Heart right ventricle (tissue), 16 donors: Measurements from ENCODE around the gene CRB2. TPM values are rescaled to one million over a fixed set of nuclear protein-coding genes. Genes with fewer than 3 reads are reported as not detected.

Experiments used
- ATAC-seq, 8 donors: fragments of 200-7000 bp; cut with Tn5 transposase; one replicate each; pipeline ENCODE4 v1.9.1; 2020; ENCODE audit warnings: mild to moderate bottlenecking in 8 of 8, moderate library complexity in 8 of 8, moderate number of reproducible peaks in 1 of 8
- DNase-seq, 2 donors: peaks; one replicate each; pipeline ENCODE4 v3.0.0-alpha.2; 2020
- H3K27ac ChIP-seq, 10 donors: fragments of 200-600 bp; sonication (generic) in 2 of 10; one replicate each; pipeline versions ENCODE4 v1.5.0 to v1.8.0; 2020 to 2022; ENCODE audit warnings: mild to moderate bottlenecking in 3 of 10
- H3K27me3 ChIP-seq, 7 donors: fragments of 200-600 bp; one replicate each; pipeline ENCODE4 v1.8.0; 2021 to 2022; ENCODE audit warnings: mild to moderate bottlenecking in 2 of 7
- H3K36me3 ChIP-seq, 9 donors: fragments of 200-600 bp; sonication (generic) in 1 of 9; one replicate each; pipeline versions ENCODE4 v1.5.0 to v1.8.0; 2020 to 2022; ENCODE audit warnings: mild to moderate bottlenecking in 2 of 9
- H3K4me1 ChIP-seq, 9 donors: fragments of 200-600 bp; sonication (generic) in 1 of 9; one replicate each; pipeline versions ENCODE4 v1.5.0 to v1.8.0; 2020 to 2022; ENCODE audit warnings: mild to moderate bottlenecking in 4 of 9
- H3K4me3 ChIP-seq, 10 donors: fragments of 200-600 bp; sonication (generic) in 2 of 10; one replicate each; pipeline versions ENCODE4 v1.5.0 to v1.8.0; 2020 to 2022; ENCODE audit warnings: mild to moderate bottlenecking in 7 of 10, moderate library complexity in 2 of 10
- H3K9me3 ChIP-seq, 11 donors: fragments of 200-600 bp in 10 of 11; sonication (generic) in 2 of 11; one replicate each; pipeline versions ENCODE4 v1.5.0 to v1.8.0; 2013 to 2022; ENCODE audit warnings: mild to moderate bottlenecking in 2 of 11, control low read depth in 1 of 11, moderate library complexity in 1 of 11
- WGBS, 2 donors: extraction: QIAGEN DNeasy Blood & Tissue Kit; methylation state at CpG; one replicate each; pipeline ENCODE4 v1.1.7; 2013; ENCODE audit warnings: inconsistent platforms in 1 of 2; 5-methylcytosine and 5-hydroxymethylcytosine counted together
- intact Hi-C, 10 donors: fragments of 100-400 bp; cut with DNase I; formaldehyde crosslinking; loops; one replicate each; pipeline versions ENCODE4 v1.11.1 to v1.14.2; 2022
- polyA plus RNA-seq, 2 donors: library from polyadenylated mRNA; stranded (reverse); fragments of 200-250 nt; gene quantifications; one replicate each; pipeline ENCODE4 v1.2.3, GENCODE V29; 2013
- total RNA-seq, 10 donors: library from RNA; stranded (reverse); fragmentation: NEBNext Ultra II Directional in 3 of 10; extraction: Animal tissue kit (Norgen Biotek cat#: 25700) in 3 of 10; gene quantifications; one replicate each; pipeline versions ENCODE4 v1.2.1 to v1.2.4, GENCODE V29; 2021 to 2023
- TF ChIP-seq, protein P1 (sequence below), 9 donors: fragments of 200-600 bp; sonication (generic) in 2 of 9; IDR thresholded peaks; one replicate each; pipeline versions ENCODE4 v1.5.0 to v1.8.0; 2021 to 2022; ENCODE audit warnings: antibody characterized with exemption in 9 of 9, mild to moderate bottlenecking in 5 of 9, moderate library complexity in 1 of 9
- donor health status: Arrhythmogenic right ventricular cardiomyopathy.
- donor health status: ischemic (EF 13 %, LVEDD 7.1; RV severe dilation, severe dysfunction).
- donor health status: healthy with polysubstance abuse.
- donor health status: DM: no; HTN: yes; CAD: no.
- donor health status: DM: no; HTN: no; CAD: no.
- donor health status: ischemic (EF 25% LVEDD 6.9; RV normal size, moderate dysfunction).
- donor health status: ischemic (EF 25% LVEDD 5.7; RV mildly dilated, moderate dysfunction).
- donor health status: healthy.
- donor health status: DM: yes; HTN: yes; CAD: no.
- donor health status: Ischemic cardiomyopathy.
- donor health status: ischemic (EF 35%, LVEDD 5.7; RV mildly dilated, moderate dysfunction).
- donor health status: nonischemic (EF 11% LVEDD 7.7; RV severe dilation, severe dysfunction).
- donor health status: DM: yes; HTN: yes; CAD: no.
- donor health status: PGD.
- donor health status: ischemic (EF 29% LVEDD 5.4; RV normal size, mild dysfunction).
- donor health status: nonischemic (EF 23%, LVEDD 6.1; RV moderate dilation, normal function).

CRB2 gene
- total and polyA plus RNA-seq, 12 donors = 0.01 to 0.24 (median 0.09) TPM; not detected in 9

DNA sequence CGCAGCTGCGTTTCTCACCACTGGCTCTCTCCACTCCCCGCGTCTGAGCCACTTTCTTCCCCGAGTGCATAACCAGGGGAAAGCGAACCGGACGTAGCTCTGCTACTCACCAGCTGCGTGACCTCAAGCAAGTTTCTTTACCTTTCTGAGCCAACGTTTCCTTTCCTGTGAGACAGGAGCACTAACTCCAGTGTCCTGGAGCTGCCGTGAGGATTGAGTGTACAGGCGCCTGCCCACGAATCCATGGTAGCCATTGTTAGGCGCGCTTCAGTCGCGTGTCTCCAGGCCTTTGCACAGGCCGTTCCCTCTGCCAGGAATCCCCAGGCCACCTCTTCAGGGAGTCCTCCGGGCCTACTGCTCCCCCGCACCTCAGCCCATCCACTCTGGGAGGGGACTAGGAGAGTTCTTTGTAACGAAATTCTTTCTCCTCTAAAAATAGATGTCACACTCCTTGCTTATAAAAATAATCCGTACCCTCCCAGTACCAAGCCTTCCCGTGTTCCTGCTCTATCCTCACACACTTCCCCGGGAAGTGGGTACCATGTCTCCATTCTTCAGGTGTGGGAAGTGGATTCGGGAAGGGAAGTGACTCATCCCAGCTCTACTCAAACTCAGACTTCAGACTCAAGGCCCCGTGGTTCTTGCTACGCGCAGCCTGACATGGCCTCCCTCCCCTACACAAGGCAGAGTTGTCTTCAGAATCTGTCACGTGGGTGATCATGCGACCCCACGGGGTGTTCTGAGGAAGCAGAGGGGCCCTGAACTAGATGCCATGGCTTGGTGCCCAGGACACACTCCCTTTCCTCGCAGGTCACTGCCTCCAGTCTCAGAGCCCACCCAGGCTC lies 16.1 kb upstream of the CRB2 start:
- TF ChIP-seq, protein P1, sequence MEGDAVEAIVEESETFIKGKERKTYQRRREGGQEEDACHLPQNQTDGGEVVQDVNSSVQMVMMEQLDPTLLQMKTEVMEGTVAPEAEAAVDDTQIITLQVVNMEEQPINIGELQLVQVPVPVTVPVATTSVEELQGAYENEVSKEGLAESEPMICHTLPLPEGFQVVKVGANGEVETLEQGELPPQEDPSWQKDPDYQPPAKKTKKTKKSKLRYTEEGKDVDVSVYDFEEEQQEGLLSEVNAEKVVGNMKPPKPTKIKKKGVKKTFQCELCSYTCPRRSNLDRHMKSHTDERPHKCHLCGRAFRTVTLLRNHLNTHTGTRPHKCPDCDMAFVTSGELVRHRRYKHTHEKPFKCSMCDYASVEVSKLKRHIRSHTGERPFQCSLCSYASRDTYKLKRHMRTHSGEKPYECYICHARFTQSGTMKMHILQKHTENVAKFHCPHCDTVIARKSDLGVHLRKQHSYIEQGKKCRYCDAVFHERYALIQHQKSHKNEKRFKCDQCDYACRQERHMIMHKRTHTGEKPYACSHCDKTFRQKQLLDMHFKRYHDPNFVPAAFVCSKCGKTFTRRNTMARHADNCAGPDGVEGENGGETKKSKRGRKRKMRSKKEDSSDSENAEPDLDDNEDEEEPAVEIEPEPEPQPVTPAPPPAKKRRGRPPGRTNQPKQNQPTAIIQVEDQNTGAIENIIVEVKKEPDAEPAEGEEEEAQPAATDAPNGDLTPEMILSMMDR (IDR thresholded peaks at IDR 0.05) = no peak
- no peaks in the 10 kb centered on the region for H3K27me3 ChIP-seq
- H3K9me3 ChIP-seq = no peaks in the 10 kb centered on the region
- peak overlapping the region in 9 of 10 donors; percentile 25 to 53 (median 44) for H3K4me3 ChIP-seq
- no peaks in the 10 kb centered on the region for H3K36me3 ChIP-seq
- ATAC-seq (peak; percentile 19 to 76 (median 61)), DNase-seq (peak; percentile 29 to 34)
- peaks cover 2 to 36% (median 21%) of the 10 kb centered on the region in 9 donors for H3K4me1 ChIP-seq
- peak overlapping the region; percentile 9 to 84 (median 74) for H3K27ac ChIP-seq
- WGBS, 2 donors = 30 to 31% methylated on average over 32 of the region's 32 CpGs
- intact Hi-C loops = loop anchor here in 4 of 10 donors (2.0 to 10.0 kb wide), 4 partner anchors 71 to 235 kb away; partner anchors contain the start of gene STRBP (in 2 of the 4)

GRCh38 chr9:123341816-123342215 lies 14.2 kb upstream of the CRB2 start:
- Histone ChIP-seq H3K9me3 (no peaks in the 10 kb centered on the region), H3K36me3 (no peaks in the 10 kb centered on the region), H3K27me3 (no peaks in the 10 kb centered on the region), H3K4me3 (no peak overlapping the region), H3K27ac (no peak overlapping the region), H3K4me1 (peaks cover 2 to 31% (median 19%) of the 10 kb centered on the region in 9 donors)
- WGBS, 2 donors = 82% methylated on average over 6 of the region's 6 CpGs
- TF ChIP-seq, protein P1 (IDR thresholded peaks at IDR 0.05) = no peak
- no peak for DNase-seq
- ATAC-seq = no peak
- intact Hi-C loops = loop anchor here in 3 of 10 donors (10.0 kb wide), 3 partner anchors 77 to 237 kb away; partner anchors contain the start of gene STRBP (in 1 of the 3)

- H3K9me3 ChIP-seq = no peaks in the 10 kb centered on the region
- 85 to 89% methylated on average over 5 of the region's 5 CpGs for WGBS, 2 donors
- intact Hi-C loops = loop anchor here in 3 of 10 donors (10.0 kb wide), 3 partner anchors 77 to 237 kb away; partner anchors contain the start of gene STRBP (in 1 of the 3)
- H3K4me3 ChIP-seq = no peak overlapping the region
- no peaks in the 10 kb centered on the region for H3K36me3 ChIP-seq
- ATAC-seq = no peak
- no peak overlapping the region for H3K27ac ChIP-seq
- H3K27me3 ChIP-seq = no peaks in the 10 kb centered on the region
- peaks cover 2 to 31% (median 19%) of the 10 kb centered on the region in 9 donors for H3K4me1 ChIP-seq
- TF ChIP-seq, protein P1 (IDR thresholded peaks at IDR 0.05) = no peak
- no peak for DNase-seq
These were observed 13.8 kb upstream of the CRB2 start for GRCh38 chr9:123342247-123342646.

DNA sequence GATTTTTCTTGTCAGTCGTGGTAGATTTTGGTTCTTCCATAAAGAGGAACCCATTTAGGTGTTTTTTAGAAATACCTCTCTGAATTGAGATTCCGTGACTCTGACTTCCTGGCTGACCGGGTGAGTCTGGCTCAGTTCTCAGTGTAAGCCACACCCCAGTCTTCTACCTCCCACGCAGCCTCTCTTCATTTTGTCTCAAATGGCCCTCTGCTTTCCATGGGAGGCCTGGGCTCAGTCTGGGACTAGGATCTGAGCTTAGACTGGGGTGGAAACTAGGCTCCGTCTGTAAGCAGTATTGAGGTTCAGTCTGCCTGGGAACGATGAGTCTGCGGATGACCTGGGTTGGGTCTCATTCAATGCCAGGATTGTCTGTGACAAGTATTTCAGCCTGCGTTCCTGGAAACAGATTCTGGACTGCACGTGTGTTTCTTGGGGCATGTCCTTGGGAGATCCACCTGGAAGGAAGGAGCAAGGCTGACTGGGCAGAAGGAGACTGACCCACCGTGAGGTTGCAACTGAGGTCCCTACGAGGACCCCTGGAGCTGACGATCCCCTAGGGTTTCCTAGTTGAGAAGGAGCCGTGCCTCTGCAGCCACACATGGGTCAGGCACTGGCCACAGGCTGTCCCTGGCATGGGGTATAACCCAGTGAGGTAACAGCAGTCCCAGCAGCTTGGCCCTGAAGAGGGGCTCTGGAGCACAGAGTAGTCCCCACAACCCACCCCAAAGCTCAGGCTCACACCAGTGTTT lies 12.4 kb upstream of the CRB2 start:
- WGBS, 2 donors = 54 to 78% methylated on average over 13 of the region's 13 CpGs
- TF ChIP-seq, protein P1 (IDR thresholded peaks at IDR 0.05) = no peak
- Histone ChIP-seq H3K4me3 (no peak overlapping the region), H3K4me1 (peaks cover 2 to 29% (median 18%) of the 10 kb centered on the region in 9 donors), H3K27ac (no peak overlapping the region), H3K27me3 (no peaks in the 10 kb centered on the region), H3K9me3 (no peaks in the 10 kb centered on the region), H3K36me3 (no peaks in the 10 kb centered on the region)
- DNase-seq = no peak
- intact Hi-C loops = loop anchor here in 3 of 10 donors (10.0 kb wide), 3 partner anchors 79 to 239 kb away; partner anchors contain the start of gene STRBP (in 1 of the 3)
- ATAC-seq = no peak
